K562 (cell line): ENCODE measurements around the gene BEST4. TPM values are rescaled to one million over a fixed set of nuclear protein-coding genes. Genes with fewer than 3 reads are reported as not detected.

Source experiments
- ATAC-seq: fragments of 200-7000 bp; cut with Tn5 transposase; 3 replicates; pipeline ENCODE4 v1.9.1; 2020; ENCODE audit warnings: moderate library complexity
- BruUV-seq: library from RNA; stranded (reverse); fragments of 400-500 nt; replicated peaks from 2 replicates; lab custom pipeline; 2021; lab: Mats Ljungman, UMichigan
- CTCF ChIA-PET: fragments of 300-600 bp; formaldehyde crosslinking; extraction: SDS; loops from one replicate; lab custom pipeline; 2021; ENCODE audit warnings: low intra/inter-chr PET ratio; lab: Yijun Ruan, JAX
- POLR2A ChIA-PET: fragments of 300-600, 350-650 bp; sonication (Branson Sonifier 250); formaldehyde crosslinking; extraction: SDS; loops from one replicate; lab custom pipeline; 2021; ENCODE audit warnings: antibody characterized with exemption, inconsistent platforms; lab: Yijun Ruan, JAX
- DNase-seq, 4 experiments: peaks; one replicate each; pipeline versions ENCODE4 v3.0.0 to v3.0.0-alpha.2; 2011 to 2018; ENCODE audit warnings: low spot score in 3 of 4, mixed read lengths in 3 of 4; ENCODE audit errors: extremely low read depth in 1 of 4
- FAIRE-seq: peaks from 2 replicates; lab custom pipeline; 2011; peaks lifted over from hg19 to GRCh38; lab: Jason Lieb, UNC
- H2AFZ ChIP-seq: 2 replicates; pipeline ENCODE4 v1.6.0; 2011; ENCODE audit warnings: low read depth, low read length, control low read depth, inconsistent platforms
- H3K27ac ChIP-seq: fragments of 200-600 bp; 3 replicates; pipeline ENCODE4 v1.8.0; 2011; ENCODE audit warnings: low read depth, mild to moderate bottlenecking, control low read depth, inconsistent platforms, low read length, moderate library complexity, mixed read lengths; ENCODE audit errors: extremely low read depth
- H3K27me3 ChIP-seq, 2 experiments: fragments of 300-600 bp in 1 of 2; 2 replicates in 1 of 2; 3 replicates in 1 of 2; pipeline versions ENCODE4 v1.6.0 to v1.8.0; 2011; ENCODE audit warnings: inconsistent platforms in 2 of 2, low read length in 2 of 2, mild to moderate bottlenecking in 1 of 2, mixed read lengths in 1 of 2, moderate library complexity in 1 of 2; ENCODE audit not compliant: control insufficient read depth in 2 of 2, insufficient read depth in 2 of 2
- H3K36me3 ChIP-seq: fragments of 300-600 bp; 3 replicates; pipeline ENCODE4 v1.8.0; 2011; ENCODE audit warnings: mild to moderate bottlenecking, low read length, inconsistent platforms; ENCODE audit not compliant: control insufficient read depth, insufficient read depth
- H3K4me1 ChIP-seq, 2 experiments: fragments of 200-600 bp in 1 of 2; replicated peaks in 1 of 2; 2 replicates in 1 of 2; 3 replicates in 1 of 2; pipeline versions ENCODE4 v1.5.1 to v1.8.0; 2011; ENCODE audit warnings: inconsistent platforms in 2 of 2, low read length in 2 of 2, mild to moderate bottlenecking in 1 of 2, mixed read lengths in 1 of 2, moderate library complexity in 1 of 2; ENCODE audit not compliant: control insufficient read depth in 2 of 2, insufficient read depth in 2 of 2
- H3K4me2 ChIP-seq: 2 replicates; pipeline ENCODE4 v1.6.1; 2011; ENCODE audit warnings: low read length, control low read depth, inconsistent platforms, mixed read lengths; ENCODE audit not compliant: insufficient read depth
- H3K4me3 ChIP-seq: fragments of 200-600 bp; sonication (generic), shearing (Covaris generic); 2 replicates; pipeline ENCODE4 v1.5.1; 2016; ENCODE audit warnings: control low read depth, inconsistent platforms
- H3K79me2 ChIP-seq: fragments of 200-600 bp; 3 replicates; pipeline ENCODE4 v1.8.0; 2011; ENCODE audit warnings: low read length, inconsistent platforms; ENCODE audit not compliant: control insufficient read depth, insufficient read depth
- H3K9ac ChIP-seq, 2 experiments: 2 replicates each; pipeline versions ENCODE4 v1.6.0 to v1.6.1; 2011; ENCODE audit warnings: low read depth in 2 of 2, low read length in 2 of 2, control low read depth in 1 of 2, inconsistent platforms in 1 of 2, mild to moderate bottlenecking in 1 of 2, mixed read lengths in 1 of 2; ENCODE audit not compliant: insufficient read depth in 1 of 2
- H3K9me1 ChIP-seq: one replicate; pipeline ENCODE4 v1.6.0; 2011; ENCODE audit warnings: inconsistent platforms, mild to moderate bottlenecking, low read length, moderate library complexity; ENCODE audit not compliant: control insufficient read depth, insufficient read depth
- H3K9me3 ChIP-seq: replicated peaks from 2 replicates; pipeline ENCODE4 v1.5.1; 2011; ENCODE audit warnings: low read depth, low read length, inconsistent platforms; ENCODE audit not compliant: control insufficient read depth, insufficient read depth
- H4K20me1 ChIP-seq: replicated peaks from 2 replicates; pipeline ENCODE4 v1.6.1; 2011; ENCODE audit warnings: low read length, inconsistent platforms, mixed read lengths; ENCODE audit not compliant: control insufficient read depth, insufficient read depth
- ARHGAP35 ChIP-seq: fragments of 450-650 bp; IDR thresholded peaks from 2 replicates; pipeline ENCODE4 v1.6.1; 2018; ENCODE audit not compliant: partially characterized antibody
- ARID3B ChIP-seq: fragments of 250-450 bp; sonication (Bioruptor Pico); IDR thresholded peaks from 2 replicates; pipeline ENCODE4 v1.4.0; 2020; ENCODE audit warnings: borderline replicate concordance
- ATF1 ChIP-seq, 2 experiments: fragments of 450-650 bp in 1 of 2; IDR thresholded peaks; 2 replicates each; pipeline ENCODE4 v1.6.1; 2016; ENCODE audit warnings: missing compliant biosample characterization in 1 of 2, missing genetic modification characterization in 1 of 2
- CBX5 ChIP-seq: IDR thresholded peaks from 2 replicates; pipeline ENCODE4 v1.6.1; 2014; ENCODE audit warnings: low read depth, borderline replicate concordance
- FUS ChIP-seq: fragments of 200-400 bp; formaldehyde crosslinking; optimal IDR thresholded peaks from 2 replicates; pipeline ENCODE3; 2017; ENCODE audit warnings: low read depth, low read length
- GTF2B ChIP-seq: IDR thresholded peaks from 2 replicates; pipeline ENCODE4 v1.6.1; 2011; ENCODE audit not compliant: insufficient read length; ENCODE audit errors: extremely low read depth
- IRF9 ChIP-seq: fragments of 450-650 bp; IDR thresholded peaks from 2 replicates; pipeline ENCODE4 v1.6.1; 2016; ENCODE audit warnings: missing biosample characterization, missing genetic modification characterization
- JUNB ChIP-seq: fragments of 450-650 bp; formaldehyde crosslinking; conservative IDR thresholded peaks from 2 replicates; pipeline ENCODE4 v1.4.0; 2020; ENCODE audit warnings: mild to moderate bottlenecking
- KLF13 ChIP-seq: fragments of 450-650 bp; IDR thresholded peaks from 2 replicates; pipeline ENCODE4 v1.6.1; 2016; ENCODE audit warnings: missing genetic modification characterization, low read depth, mild to moderate bottlenecking, missing compliant biosample characterization, moderate library complexity, borderline replicate concordance
- LARP7 ChIP-seq: fragments of 450-650 bp; IDR thresholded peaks from 2 replicates; pipeline ENCODE4 v1.6.1; 2016
- RNF2 ChIP-seq: sonication (generic); IDR thresholded peaks from 2 replicates; pipeline ENCODE4 v1.6.1; 2016
- SRSF3 ChIP-seq: fragments of 200-400 bp; formaldehyde crosslinking; IDR thresholded peaks from 2 replicates; pipeline ENCODE4 v1.6.1; 2016; ENCODE audit warnings: mild to moderate bottlenecking, low read length, moderate library complexity; ENCODE audit not compliant: insufficient read depth
- TCF15 ChIP-seq: fragments of 250-450 bp; sonication (Bioruptor Pico); IDR thresholded peaks from 2 replicates; pipeline ENCODE4 v1.8.0; 2022; ENCODE audit warnings: moderate library complexity, mild to moderate bottlenecking, inconsistent platforms
- WGBS: fragments of 100-300 bp; shearing (Covaris generic); methylation state at CpG from one replicate; pipeline ENCODE4 v1.1.6; 2016; ENCODE audit warnings: low coverage, mixed read lengths; ENCODE audit not compliant: insufficient coverage; ENCODE audit errors: missing lambda C conversion rate; 5-methylcytosine and 5-hydroxymethylcytosine counted together
- in situ Hi-C: fragments of 300-500 bp; cut with MboI; formaldehyde crosslinking; loops from 4 replicates; pipeline ENCODE4 v1.15.0; 2018; ENCODE audit warnings: inconsistent platforms, mixed read lengths
- intact Hi-C: fragments of 100-400 bp; cut with micrococcal nuclease; formaldehyde crosslinking; loops from 2 replicates; pipeline ENCODE4 v1.14.2; 2022
- polyA plus RNA-seq, 8 experiments: library from polyadenylated mRNA; depleted of rRNA in 4 of 8; stranded (reverse) in 5 of 8; unstranded in 3 of 8; fragments of >200 nt; fragmentation: Nextera tagmentation in 2 of 8; fragmentation: Illumina TruSeq in 1 of 8; extraction: Ambion mirVana in 2 of 8; extraction: Trizol in 1 of 8; gene quantifications; 2 replicates each; pipeline versions ENCODE4 v1.2.1 to v1.2.3, GENCODE V29; 2011 to 2014; ENCODE audit warnings: inconsistent platforms in 1 of 8, missing spikeins in 1 of 8
- total RNA-seq, 7 experiments: library from RNA; depleted of rRNA in 6 of 7; stranded (reverse); fragments of >200 nt in 6 of 7; fragmentation: Illumina TruSeq in 2 of 7; extraction: Trizol in 2 of 7; gene quantifications; 2 replicates each; pipeline versions ENCODE4 v1.2.1 to v1.2.3, GENCODE V29; 2011 to 2021; ENCODE audit warnings: low replicate concordance in 1 of 7

BEST4 gene
- total and polyA plus RNA-seq, 9 of the 15 experiments (the other 6 are each of a cell fraction or from before 2014, with no cell fraction given): 0.07 to 0.11 TPM; not detected in 7

GRCh38 chr1:44819608-44820327 lies 31.8 kb upstream of the BEST4 start:
- ChIA-PET POLR2A (interaction anchor here (0.6 to 9.2 kb wide), 113 partner anchors 12 to 1791 kb away, joined by 3 to 594 read pairs (median 5); partner anchors contain the start of genes AKR1A1, BEST4, BTBD19 and CCDC163), CTCF (interaction anchor here (1.2 kb wide), 1 partner anchor 89 kb away, joined by 4 read pairs; the partner anchor contains the start of gene RNU5D-1)
- no peaks in the 10 kb centered on the region for H4K20me1 ChIP-seq
- H3K9me3 ChIP-seq: no peaks in the 10 kb centered on the region; the same call in 1 of the 2 replicates
- peak; percentile 96 for ATAC-seq
- in situ Hi-C loops: loop anchor here (5.0 kb wide), 1 partner anchor 87 kb away; the partner anchor contains the start of gene RNU5D-1
- H3K79me2 ChIP-seq: no peaks in the 10 kb centered on the region
- no peaks in the 10 kb centered on the region for H3K27me3 ChIP-seq
- WGBS: under 1% methylated on average over 33 of the region's 33 CpGs
- H3K27ac ChIP-seq: peak overlapping the region; percentile 100
- H2AFZ ChIP-seq: peak overlapping the region; percentile 98
- H3K4me3 ChIP-seq: peak overlapping the region; percentile 36
- TSS peak; percentile 96 for BruUV-seq
- H3K36me3 ChIP-seq: no peaks in the 10 kb centered on the region
- peak; percentile 99 for FAIRE-seq
- H3K9ac ChIP-seq: peak overlapping the region; percentile 90 to 98
- peak overlapping the region; percentile 98 for H3K4me2 ChIP-seq
- peaks cover 13 to 28% of the 10 kb centered on the region in 2 experiments for H3K4me1 ChIP-seq
- no peaks in the 10 kb centered on the region for H3K9me1 ChIP-seq
- intact Hi-C loops: loop anchor here (1.0 to 5.0 kb wide), 5 partner anchors 12 to 98 kb away; partner anchors contain the start of genes DYNLT4, PLK3 and RPS8
- DNase-seq: peak; percentile 90 to 97 (median 93)
- TF ChIP-seq ATF1 (CRISPR knock-in tag; IDR thresholded peaks at IDR 0.05) (peak; percentile 39; the same call in 1 of the 2 replicates), ATF1 (tag; IDR thresholded peaks at IDR 0.05) (peak; percentile 71), TCF15 (CRISPR knock-in tag) (no peak; the same call in 1 of the 2 replicates), ARHGAP35 (peak; percentile 99), RNF2 (peak; percentile 100), JUNB (CRISPR knock-in tag) (no peak), IRF9 (tag) (0 out of 2 replicates have a peak, but pooled peaks have one; percentile 44), LARP7 (peak; percentile 86), ARID3B (CRISPR knock-in tag) (no peak), KLF13 (peak; percentile 23; the same call in 1 of the 2 replicates), CBX5 (no peak; the same call in 1 of the 2 replicates), FUS (no peak), SRSF3 (no peak), GTF2B (peak; percentile 100)
